CD4-positive, alpha-beta memory T cell (primary cell): ENCODE measurements around the gene PRR29. TPM values are rescaled to one million over a fixed set of nuclear protein-coding genes. Genes with fewer than 3 reads are reported as not detected.

Source experiments
- CTCF ChIA-PET: fragments of 350-600 bp; sonication (Branson Sonifier 250); formaldehyde crosslinking; loops from one replicate; lab custom pipeline; 2021; ENCODE audit warnings: inconsistent platforms; ENCODE audit not compliant: partially characterized antibody; lab: Charles Lee
- POLR2A ChIA-PET: fragments of 350-600 bp; sonication (Branson Sonifier 250); formaldehyde crosslinking; loops from one replicate; lab custom pipeline; 2021; ENCODE audit not compliant: partially characterized antibody; lab: Charles Lee
- DNase-seq, 5 donors: peaks; one replicate each; pipeline versions ENCODE4 v3.0.0 to v3.0.0-alpha.2; 2020 to 2022; ENCODE audit warnings: mixed read lengths in 1 of 5
- H3K27ac ChIP-seq: one replicate; pipeline ENCODE4 v1.7.0; 2013; ENCODE audit warnings: low read depth, low read length
- H3K27me3 ChIP-seq: 2 replicates; pipeline ENCODE4 v1.7.0; 2013; ENCODE audit warnings: mild to moderate bottlenecking, low read length, moderate library complexity; ENCODE audit not compliant: insufficient read depth
- H3K36me3 ChIP-seq: 2 replicates; pipeline ENCODE4 v1.7.0; 2013; ENCODE audit warnings: mild to moderate bottlenecking, low read length, moderate library complexity; ENCODE audit not compliant: insufficient read depth
- H3K4me1 ChIP-seq: 2 replicates; pipeline ENCODE4 v1.7.0; 2013; ENCODE audit warnings: mild to moderate bottlenecking, low read length, moderate library complexity; ENCODE audit not compliant: insufficient read depth
- H3K4me3 ChIP-seq, 2 donors: one replicate each; pipeline ENCODE4 v1.7.0; 2013; ENCODE audit warnings: low read length in 2 of 2, mild to moderate bottlenecking in 1 of 2
- H3K9me3 ChIP-seq, 2 donors: one replicate each; pipeline ENCODE4 v1.7.0; 2013; ENCODE audit warnings: low read length in 2 of 2, control low read depth in 1 of 2; ENCODE audit not compliant: control insufficient read depth in 1 of 2
- H3K27ac Mint-ChIP-seq, 7 donors: one replicate each; pipeline ENCODE4 v1.8.0; 2020 to 2021; ENCODE audit warnings: mixed read lengths in 7 of 7, mild to moderate bottlenecking in 6 of 7, inconsistent platforms in 3 of 7, moderate library complexity in 3 of 7
- H3K27me3 Mint-ChIP-seq, 2 donors: one replicate each; pipeline ENCODE4 v1.8.0; 2020 to 2021; ENCODE audit warnings: mixed read lengths in 2 of 2
- H3K36me3 Mint-ChIP-seq, 2 donors: one replicate each; pipeline ENCODE4 v1.8.0; 2020 to 2021; ENCODE audit warnings: mixed read lengths in 2 of 2, inconsistent platforms in 1 of 2, mild to moderate bottlenecking in 1 of 2
- H3K4me1 Mint-ChIP-seq, 4 donors: one replicate each; pipeline ENCODE4 v1.8.0; 2020 to 2021; ENCODE audit warnings: mixed read lengths in 4 of 4, mild to moderate bottlenecking in 1 of 4
- H3K4me3 Mint-ChIP-seq, 8 donors: one replicate each; pipeline ENCODE4 v1.8.0; 2020 to 2021; ENCODE audit warnings: mixed read lengths in 8 of 8, mild to moderate bottlenecking in 7 of 8, moderate library complexity in 6 of 8, inconsistent platforms in 3 of 8
- H3K9me3 Mint-ChIP-seq, 8 donors: one replicate each; pipeline ENCODE4 v1.8.0; 2020 to 2021; ENCODE audit warnings: mixed read lengths in 8 of 8, mild to moderate bottlenecking in 5 of 8, inconsistent platforms in 3 of 8, moderate library complexity in 1 of 8
- intact Hi-C: fragments of 100-400 bp; cut with micrococcal nuclease; formaldehyde crosslinking; loops from one replicate; pipeline ENCODE4 v1.15.1; 2023
- polyA plus RNA-seq, 2 donors: library from polyadenylated mRNA; unstranded; fragments of 300-500 nt; fragmentation: Illumina TruSeq; gene quantifications; one replicate each; pipeline ENCODE4 v1.2.3, GENCODE V29; 2021
- total RNA-seq, 2 experiments: library from RNA; stranded (reverse); gene quantifications; one replicate each; pipeline ENCODE4 v1.2.3, GENCODE V29; 2021

PRR29 gene
- total and polyA plus RNA-seq, 4 experiments from 2014 or later, result 0.19 to 6.0 (median 3.3) TPM

DNA sequence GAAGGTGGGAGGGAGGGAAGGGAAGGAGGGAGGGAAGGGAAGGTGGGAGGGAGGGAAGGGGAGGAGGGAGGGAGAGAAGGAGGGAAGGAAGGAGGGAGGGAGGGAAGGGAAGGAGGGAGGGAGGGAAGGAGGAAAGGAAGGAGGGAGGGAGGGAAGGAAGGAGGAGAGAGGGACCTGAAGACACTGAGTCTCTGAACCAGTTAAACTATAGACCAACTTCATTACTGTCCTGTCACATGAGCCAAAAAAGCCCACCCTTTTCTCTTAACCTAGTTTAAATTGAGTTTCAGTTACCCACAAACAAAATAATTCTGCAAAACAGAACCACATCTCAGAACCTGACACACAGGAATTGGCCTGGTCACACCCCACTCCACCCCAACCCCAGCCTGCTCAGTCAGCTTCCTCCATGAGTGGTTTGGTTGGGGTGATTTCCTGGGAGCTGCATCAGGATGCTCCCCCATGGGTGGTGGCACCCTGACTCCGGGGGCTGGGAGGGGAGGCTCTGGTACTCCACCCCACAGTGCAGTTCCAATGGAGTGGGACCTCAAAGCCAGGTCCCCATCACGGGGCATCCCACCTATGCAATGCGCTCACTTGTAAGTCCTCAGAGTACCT lies 4.7 kb upstream of the PRR29 start:
- intact Hi-C loops, result no loop called here
- H3K4me3 Mint-ChIP-seq, result peak overlapping the region in 7 of 8 donors; percentile 32 to 82 (median 65)
- H3K27ac ChIP-seq, result peak overlapping the region; percentile 8
- no peaks in the 10 kb centered on the region for H3K27me3 ChIP-seq
- ChIA-PET CTCF (interaction anchor here (0.7 to 32.9 kb wide), 10 partner anchors 8 to 156 kb away, joined by 3 to 556 read pairs (median 10); partner anchors contain the start of genes CSHL1, GH1 and ICAM2), POLR2A (interaction anchor here (0.5 to 22.6 kb wide), 14 partner anchors 8 to 153 kb away, joined by 3 to 587 read pairs (median 4); partner anchors contain the start of genes CD79B and ICAM2)
- H3K36me3 Mint-ChIP-seq, result peaks cover 0 to 2% of the 10 kb centered on the region in 2 donors
- peak in 4 of 5 donors; percentile 50 to 64 (median 59) for DNase-seq
- peaks cover 55% of the 10 kb centered on the region for H3K4me1 ChIP-seq
- no peak overlapping the region for H3K4me3 ChIP-seq
- H3K27ac Mint-ChIP-seq, result peak overlapping the region; percentile 77 to 92 (median 86)
- H3K9me3 Mint-ChIP-seq, result no peaks in the 10 kb centered on the region
- no peaks in the 10 kb centered on the region for H3K9me3 ChIP-seq
- H3K27me3 Mint-ChIP-seq, result no peaks in the 10 kb centered on the region
- no peaks in the 10 kb centered on the region for H3K36me3 ChIP-seq
- peaks cover 48 to 81% (median 55%) of the 10 kb centered on the region in 4 donors for H3K4me1 Mint-ChIP-seq

DNA sequence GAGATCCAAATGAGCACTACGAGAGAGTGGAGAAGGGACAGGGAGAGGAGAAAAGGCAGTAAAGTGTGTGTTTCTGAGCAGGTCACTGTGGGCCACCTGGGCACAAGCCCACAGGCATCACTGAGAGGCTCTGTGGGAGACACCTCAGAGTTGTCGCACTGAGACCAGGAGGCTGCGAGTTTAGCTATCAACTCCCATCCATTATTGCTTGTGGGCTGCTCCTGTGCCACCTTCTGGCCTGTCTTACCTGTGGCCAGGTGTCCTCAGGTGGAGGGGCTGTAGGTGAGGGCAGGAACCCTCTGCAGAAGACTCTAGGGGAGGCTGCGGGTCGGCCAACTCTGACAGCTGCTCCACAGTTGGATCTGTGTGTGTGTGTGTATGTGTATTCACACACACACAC lies 2.5 kb upstream of the PRR29 start:
- Histone ChIP-seq H3K36me3 (no peaks in the 10 kb centered on the region), H3K27me3 (no peaks in the 10 kb centered on the region), H3K27ac (no peak overlapping the region), H3K4me3 (no peak overlapping the region), H3K9me3 (no peaks in the 10 kb centered on the region), H3K4me1 (peaks cover 61% of the 10 kb centered on the region)
- H3K27me3 Mint-ChIP-seq, result no peaks in the 10 kb centered on the region
- no peak for DNase-seq
- intact Hi-C loops, result no loop called here
- CTCF ChIA-PET, result interaction anchor here (0.8 to 32.9 kb wide), 4 partner anchors 10 to 76 kb away, joined by 3 to 556 read pairs (median 14); partner anchors contain the start of gene ICAM2
- H3K36me3 Mint-ChIP-seq, result peaks cover 0 to 2% of the 10 kb centered on the region in 2 donors
- peaks cover 0 to 3% (median 0%) of the 10 kb centered on the region in 8 donors for H3K9me3 Mint-ChIP-seq
- POLR2A ChIA-PET, result interaction anchor here (1.0 to 22.6 kb wide), 3 partner anchors 29 to 150 kb away, joined by 3 to 587 read pairs (median 4); partner anchors contain the start of gene ICAM2
- H3K4me3 Mint-ChIP-seq, result peak overlapping the region in 4 of 8 donors; percentile 32 to 68 (median 44)
- peak overlapping the region in 5 of 7 donors; percentile 56 to 95 (median 72) for H3K27ac Mint-ChIP-seq
- peaks cover 45 to 89% (median 56%) of the 10 kb centered on the region in 4 donors for H3K4me1 Mint-ChIP-seq

DNA sequence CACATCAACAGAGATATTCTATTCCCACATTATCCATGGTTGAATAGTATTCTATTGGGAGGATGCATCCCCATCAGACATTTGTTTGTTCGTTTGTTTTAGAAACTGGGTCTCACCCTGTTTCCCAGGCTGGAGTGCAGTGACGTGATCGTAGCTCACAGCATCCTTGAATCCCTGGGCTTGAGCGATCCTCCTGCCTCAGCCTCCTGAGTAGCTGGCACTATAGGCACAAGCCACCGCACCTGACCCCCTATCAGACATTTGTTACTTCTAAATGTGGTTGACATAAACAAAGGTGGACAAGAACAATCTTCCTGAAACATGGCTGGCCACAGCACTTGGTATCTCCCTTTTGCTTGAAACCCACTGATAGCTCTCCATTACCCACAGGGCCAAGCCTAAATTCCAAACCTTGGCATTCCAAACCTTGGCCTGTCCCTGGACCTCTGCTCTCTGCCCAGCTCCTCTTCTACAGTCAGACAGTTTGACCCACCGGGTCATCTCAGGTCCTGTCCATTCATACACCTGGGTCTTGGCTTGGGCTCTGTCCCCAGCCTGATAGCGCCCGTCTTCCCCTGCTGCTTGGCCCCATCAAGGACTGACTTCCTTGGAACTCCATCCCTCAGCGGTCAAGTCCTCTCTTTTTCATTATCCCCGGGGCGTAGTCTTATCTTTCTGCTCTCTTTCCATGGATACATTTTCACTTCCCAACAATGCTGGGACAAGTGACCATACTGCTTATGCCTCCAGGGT lies 1.5 kb upstream of the PRR29 start:
- POLR2A ChIA-PET, result interaction anchor here (0.6 to 22.6 kb wide), 2 partner anchors 10 to 28 kb away, joined by 5 to 587 read pairs; partner anchors contain the start of gene ICAM2

GRCh38 chr17:63997341-63998048 lies 656 bp upstream of the PRR29 start:
- Histone ChIP-seq H3K27ac (peak overlapping the region; percentile 39), H3K4me3 (peak overlapping the region; percentile 5 to 76), H3K27me3 (no peaks in the 10 kb centered on the region), H3K4me1 (peaks cover 50% of the 10 kb centered on the region), H3K36me3 (no peaks in the 10 kb centered on the region), H3K9me3 (no peaks in the 10 kb centered on the region)
- peaks cover 0 to 3% (median 0%) of the 10 kb centered on the region in 8 donors for H3K9me3 Mint-ChIP-seq
- CTCF ChIA-PET, result interaction anchor here (0.9 to 32.9 kb wide), 6 partner anchors 10 to 136 kb away, joined by 3 to 556 read pairs (median 6); partner anchors contain the start of gene ICAM2
- H3K36me3 Mint-ChIP-seq, result peaks cover 0 to 7% of the 10 kb centered on the region in 2 donors
- POLR2A ChIA-PET, result interaction anchor here (0.9 to 22.6 kb wide), 5 partner anchors 13 to 149 kb away, joined by 4 to 587 read pairs (median 10); partner anchors contain the start of genes ERN1 and ICAM2
- intact Hi-C loops, result loop anchor here (1.0 kb wide), 2 partner anchors 23 to 28 kb away; partner anchors contain the start of gene ICAM2
- peaks cover 35 to 73% (median 46%) of the 10 kb centered on the region in 4 donors for H3K4me1 Mint-ChIP-seq
- peak in 1 of 5 donors; percentile 38 for DNase-seq
- H3K27me3 Mint-ChIP-seq, result no peaks in the 10 kb centered on the region
- peak overlapping the region; percentile 52 to 91 (median 86) for H3K27ac Mint-ChIP-seq
- peak overlapping the region; percentile 86 to 93 (median 88) for H3K4me3 Mint-ChIP-seq

More for the DNA sequence above, 1.5 kb upstream of the PRR29 start:
- Mint-ChIP-seq H3K36me3 (peaks cover 0 to 2% of the 10 kb centered on the region in 2 donors), H3K4me1 (peaks cover 42 to 82% (median 52%) of the 10 kb centered on the region in 4 donors), H3K4me3 (peak overlapping the region in 5 of 8 donors; percentile 41 to 90 (median 87)), H3K27me3 (no peaks in the 10 kb centered on the region), H3K27ac (peak overlapping the region; percentile 19 to 90 (median 67)), H3K9me3 (peaks cover 0 to 3% (median 0%) of the 10 kb centered on the region in 8 donors)
- CTCF ChIA-PET, result interaction anchor here (0.7 to 32.9 kb wide), 5 partner anchors 9 to 77 kb away, joined by 3 to 556 read pairs (median 6); partner anchors contain the start of gene ICAM2
- Histone ChIP-seq H3K36me3 (no peaks in the 10 kb centered on the region), H3K9me3 (no peaks in the 10 kb centered on the region), H3K27ac (no peak overlapping the region), H3K27me3 (no peaks in the 10 kb centered on the region), H3K4me1 (peaks cover 59% of the 10 kb centered on the region), H3K4me3 (no peak overlapping the region)
- intact Hi-C loops, result no loop called here
- no peak for DNase-seq

- Mint-ChIP-seq H3K4me3 (peak overlapping the region; percentile 43 to 94 (median 83)), H3K27me3 (no peaks in the 10 kb centered on the region), H3K36me3 (peaks cover under 1 to 20% of the 10 kb centered on the region in 2 donors), H3K27ac (peak overlapping the region; percentile 8 to 87 (median 83)), H3K4me1 (peaks cover 26 to 61% (median 35%) of the 10 kb centered on the region in 4 donors), H3K9me3 (peaks cover 0 to 3% (median 0%) of the 10 kb centered on the region in 8 donors)
- H3K9me3 ChIP-seq, result no peaks in the 10 kb centered on the region
- H3K27me3 ChIP-seq, result no peaks in the 10 kb centered on the region
- intact Hi-C loops, result loop anchor here (1.0 kb wide), 2 partner anchors 21 to 26 kb away; partner anchors contain the start of gene ICAM2
- H3K36me3 ChIP-seq, result peaks cover 12% of the 10 kb centered on the region
- H3K4me3 ChIP-seq, result peak overlapping the region; percentile 9 to 76
- H3K27ac ChIP-seq, result peak overlapping the region; percentile 39
- POLR2A ChIA-PET, result interaction anchor here (0.6 to 22.6 kb wide), 11 partner anchors 8 to 147 kb away, joined by 3 to 587 read pairs (median 6); partner anchors contain the start of genes ERN1 and ICAM2
- CTCF ChIA-PET, result interaction anchor here (1.1 to 32.9 kb wide), 7 partner anchors 9 to 135 kb away, joined by 3 to 556 read pairs (median 6); partner anchors contain the start of genes GH1 and ICAM2
- DNase-seq, result peak in 3 of 5 donors; percentile 31 to 65 (median 33)
- H3K4me1 ChIP-seq, result peaks cover 38% of the 10 kb centered on the region
These were observed 849 bp downstream of the PRR29 start for GRCh38 chr17:63998721-63999679.
